GM21423 (cell line): Measurements from ENCODE around the gene PRPH2.
"Not testable (repeated sequence)": the region's sequence is repeated elsewhere in the genome, so short reads cannot be mapped to it uniquely, and the experiment has no call there.

Source experiments
- ATAC-seq: cut with Tn5 transposase; IDR thresholded peaks from one replicate; pipeline ENCODE4 v1.9.1; 2021; ENCODE audit warnings: mild to moderate bottlenecking, moderate library complexity; ENCODE audit not compliant: unreplicated experiment

Gene PRPH2

GRCh38 chr6:42742116-42742894, 19.9 kb upstream of the PRPH2 start:
- ATAC-seq, result no peak

GRCh38 chr6:42740725-42741124, 18.3 kb upstream of the PRPH2 start:
- no peak for ATAC-seq

GRCh38 chr6:42735976-42736375, 13.6 kb upstream of the PRPH2 start:
- no peak for ATAC-seq

GRCh38 chr6:42733867-42734481, 11.6 kb upstream of the PRPH2 start:
- ATAC-seq, result not testable (repeated sequence)

GRCh38 chr6:42729731-42730130, 7.3 kb upstream of the PRPH2 start:
- no peak for ATAC-seq

- no peak for ATAC-seq
Observed at GRCh38 chr6:42727627-42728026, 5.2 kb upstream of the PRPH2 start.

- no peak for ATAC-seq
Observed at GRCh38 chr6:42727087-42727611, 4.8 kb upstream of the PRPH2 start.

- peak; percentile 77 for ATAC-seq
Observed at GRCh38 chr6:42726485-42727086, 4.2 kb upstream of the PRPH2 start.

- ATAC-seq, result no peak
Observed at GRCh38 chr6:42726026-42726425, 3.6 kb upstream of the PRPH2 start.

- no peak for ATAC-seq
Observed at GRCh38 chr6:42724825-42725224, 2.4 kb upstream of the PRPH2 start.

GRCh38 chr6:42720739-42721138, 1.7 kb downstream of the PRPH2 start:
- no peak for ATAC-seq

GRCh38 chr6:42715871-42716270, 6.5 kb downstream of the PRPH2 start:
- ATAC-seq, result no peak

GRCh38 chr6:42714098-42714761, 8.2 kb downstream of the PRPH2 start:
- no peak for ATAC-seq

GRCh38 chr6:42711930-42712329, 10.5 kb downstream of the PRPH2 start:
- no peak for ATAC-seq

GRCh38 chr6:42710316-42710715, 12.1 kb downstream of the PRPH2 start:
- no peak for ATAC-seq

GRCh38 chr6:42709871-42710270, 12.5 kb downstream of the PRPH2 start:
- no peak for ATAC-seq

- no peak for ATAC-seq
Observed at GRCh38 chr6:42708096-42708495, 14.3 kb downstream of the PRPH2 start.

GRCh38 chr6:42707595-42707994, 14.8 kb downstream of the PRPH2 start:
- no peak for ATAC-seq

GRCh38 chr6:42704937-42705374, 17.4 kb downstream of the PRPH2 start:
- ATAC-seq, result no peak

GRCh38 chr6:42704251-42704936, 18.0 kb downstream of the PRPH2 start:
- ATAC-seq, result no peak

- ATAC-seq, result not testable (repeated sequence)
Observed at GRCh38 chr6:42702786-42703185, 19.6 kb downstream of the PRPH2 start.
